T-helper 17 cell (primary cell): ENCODE measurements around the gene ARMC5. TPM values are rescaled to one million over a fixed set of nuclear protein-coding genes. Genes with fewer than 3 reads are reported as not detected.
A peak's percentile ranks its signal among the peaks of the same experiment; 100 is the strongest.
"Not testable (repeated sequence)": the region's sequence is repeated elsewhere in the genome, so short reads cannot be mapped to it uniquely, and the experiment has no call there.

ENCODE experiments used
- ATAC-seq: fragments of 150-1000 bp; cut with Tn5 transposase; 2 replicates; pipeline ENCODE4 v1.10.0; 2021; ENCODE audit warnings: mild to moderate bottlenecking, moderate library complexity
- DNase-seq, 3 donors: peaks; one replicate each; pipeline versions ENCODE4 v3.0.0 to v3.0.0-alpha.2; 2020 to 2021
- H3K9me3 ChIP-seq: one replicate; pipeline ENCODE4 v1.7.0; 2013; ENCODE audit warnings: low read length, mild to moderate bottlenecking; ENCODE audit not compliant: control insufficient read depth, poor library complexity, severe bottlenecking
- H3K27ac Mint-ChIP-seq: one replicate; pipeline ENCODE4 v1.8.0; 2022; ENCODE audit warnings: mild to moderate bottlenecking, moderate library complexity, mixed read lengths
- H3K27me3 Mint-ChIP-seq: one replicate; pipeline ENCODE4 v1.8.0; 2022; ENCODE audit warnings: mixed read lengths
- H3K36me3 Mint-ChIP-seq: one replicate; pipeline ENCODE4 v1.8.0; 2022; ENCODE audit warnings: low read depth, mixed read lengths
- H3K4me1 Mint-ChIP-seq: one replicate; pipeline ENCODE4 v1.8.0; 2022; ENCODE audit warnings: mild to moderate bottlenecking, mixed read lengths
- H3K4me3 Mint-ChIP-seq: one replicate; pipeline ENCODE4 v1.8.0; 2022; ENCODE audit warnings: mild to moderate bottlenecking, moderate library complexity, mixed read lengths
- total RNA-seq, 4 donors: library from RNA in 2 of 4; stranded (reverse) in 2 of 4; gene quantifications; one replicate each; pipeline ENCODE4 v1.2.3 and lab custom pipeline; 2022 to 2026

Gene ARMC5
- total RNA-seq, 2 donors from 2014 or later: 15.8 to 21.9 TPM

DNA sequence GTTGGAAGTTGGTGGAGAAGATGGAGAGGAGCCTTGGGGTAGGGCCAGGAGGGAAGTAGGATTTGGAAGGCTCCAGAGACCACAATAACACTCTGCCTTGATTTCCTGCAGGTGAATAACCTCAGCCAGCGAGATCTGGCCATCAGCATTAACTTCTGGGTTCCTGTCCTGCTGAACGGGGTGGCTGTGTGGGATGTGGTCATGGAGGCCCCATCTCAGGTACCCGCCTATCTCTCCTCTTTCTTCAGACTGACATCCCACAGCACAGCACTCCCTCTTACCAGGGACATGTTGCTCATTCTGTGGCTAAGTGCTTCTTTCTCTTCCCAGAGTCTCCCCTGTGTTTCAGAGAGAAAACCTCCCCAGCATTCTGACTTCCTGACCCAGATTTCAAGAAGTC is 36.1 kb upstream of the ARMC5 start:
- no peaks in the 10 kb centered on the region for H3K9me3 ChIP-seq
- DNase-seq (no peak), ATAC-seq (no peak)
- peaks cover 6% of the 10 kb centered on the region for H3K4me1 Mint-ChIP-seq
- no peaks in the 10 kb centered on the region for H3K36me3 Mint-ChIP-seq
- no peak overlapping the region for H3K4me3 Mint-ChIP-seq
- peaks cover 28% of the 10 kb centered on the region for H3K27me3 Mint-ChIP-seq
- no peak overlapping the region for H3K27ac Mint-ChIP-seq

DNA sequence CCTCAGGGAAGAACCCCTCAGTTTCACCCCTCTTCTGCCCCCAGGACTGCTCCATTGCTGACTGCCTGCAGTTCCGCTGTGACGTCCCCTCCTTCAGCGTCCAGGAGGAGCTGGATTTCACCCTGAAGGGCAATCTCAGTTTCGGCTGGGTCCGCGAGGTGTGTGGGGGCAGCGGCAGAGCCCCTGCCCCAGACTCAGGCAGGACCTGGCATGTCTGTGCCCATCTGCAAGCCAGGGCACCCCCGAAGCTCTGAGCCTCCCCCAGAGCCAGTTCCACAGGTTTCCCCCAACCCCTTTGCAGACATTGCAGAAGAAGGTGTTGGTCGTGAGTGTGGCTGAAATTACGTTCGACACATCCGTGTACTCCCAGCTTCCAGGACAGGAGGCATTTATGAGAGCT is 35.5 kb upstream of the ARMC5 start:
- Mint-ChIP-seq H3K4me1 (peaks cover 6% of the 10 kb centered on the region), H3K4me3 (no peak overlapping the region), H3K27ac (no peak overlapping the region), H3K27me3 (peaks cover 28% of the 10 kb centered on the region), H3K36me3 (no peaks in the 10 kb centered on the region)
- DNase-seq (no peak), ATAC-seq (no peak)
- no peaks in the 10 kb centered on the region for H3K9me3 ChIP-seq

GRCh38 chr16:31427441-31428278 is 31.6 kb upstream of the ARMC5 start:
- no peaks in the 10 kb centered on the region for H3K9me3 ChIP-seq
- ATAC-seq: peak; percentile 59
- peak overlapping the region; percentile 53 for H3K4me3 Mint-ChIP-seq
- H3K4me1 Mint-ChIP-seq: peaks cover 6% of the 10 kb centered on the region
- no peaks in the 10 kb centered on the region for H3K36me3 Mint-ChIP-seq
- peaks cover 22% of the 10 kb centered on the region for H3K27me3 Mint-ChIP-seq
- peak; percentile 47 to 51 (median 51) for DNase-seq
- H3K27ac Mint-ChIP-seq: no peak overlapping the region

DNA sequence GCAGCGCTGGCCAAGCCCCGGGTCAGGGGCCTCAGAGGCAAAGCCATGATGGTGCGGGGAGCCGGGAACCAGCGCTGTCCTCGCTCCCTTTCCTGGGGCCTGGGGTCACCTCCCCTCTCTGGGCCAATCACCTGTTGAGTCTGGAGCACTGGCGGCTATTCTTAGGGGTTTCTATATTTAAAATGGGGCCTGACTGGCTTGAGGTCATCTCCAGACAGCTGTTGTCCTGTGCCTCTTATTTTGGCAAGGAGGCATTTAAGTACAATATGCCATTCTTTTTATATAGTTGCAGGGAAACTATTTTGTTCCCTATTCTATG is 31.1 kb upstream of the ARMC5 start, which contains the start of gene COX6A2:
Gene COX6A2, minus strand, starts transcription at position 82 of the 319 bp plus-strand sequence. Its CDS starts 35 bp downstream, at position 47.
- Mint-ChIP-seq H3K36me3 (no peaks in the 10 kb centered on the region), H3K27ac (no peak within 1 kb of the TSS), H3K27me3 (peaks cover 21% of the 10 kb centered on the region), H3K4me1 (peaks cover 6% of the 10 kb centered on the region), H3K4me3 (peak within 1 kb of the TSS; percentile 53)
- no peak for ATAC-seq
- no peaks in the 10 kb centered on the region for H3K9me3 ChIP-seq
- DNase-seq: no peak

- ATAC-seq: no peak
These were observed 30.6 kb upstream of the ARMC5 start for GRCh38 chr16:31428638-31429247.

DNA sequence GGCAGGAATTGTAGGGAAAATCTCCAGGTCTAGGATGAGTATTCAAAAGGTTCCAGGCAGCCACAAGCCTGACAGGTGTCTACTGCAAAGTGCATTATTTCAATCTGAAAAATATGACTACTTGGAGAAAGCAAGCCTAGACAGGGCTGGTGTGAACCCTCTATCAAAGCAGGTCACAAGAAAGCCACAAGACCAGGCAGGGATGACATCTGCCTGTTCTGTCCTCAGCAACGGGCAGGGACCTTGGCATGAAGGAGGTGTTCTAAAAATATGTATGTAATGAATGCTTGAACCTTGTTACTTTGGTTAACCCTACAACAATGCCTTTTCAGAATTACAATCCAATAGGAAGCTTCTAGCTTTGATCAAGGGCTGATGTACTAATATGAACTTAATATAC is 30.0 kb upstream of the ARMC5 start:
- ATAC-seq (no peak), DNase-seq (no peak)
- Mint-ChIP-seq H3K27ac (no peak overlapping the region), H3K27me3 (peaks cover 10% of the 10 kb centered on the region), H3K36me3 (no peaks in the 10 kb centered on the region), H3K4me3 (no peak overlapping the region), H3K4me1 (no peaks in the 10 kb centered on the region)
- H3K9me3 ChIP-seq: no peaks in the 10 kb centered on the region

More at GRCh38 chr16:31428638-31429247, 30.6 kb upstream of the ARMC5 start:
- no peaks in the 10 kb centered on the region for H3K9me3 ChIP-seq
- no peak for DNase-seq
- no peak overlapping the region for H3K4me3 Mint-ChIP-seq
- no peak overlapping the region for H3K27ac Mint-ChIP-seq
- H3K36me3 Mint-ChIP-seq: no peaks in the 10 kb centered on the region
- peaks cover 2% of the 10 kb centered on the region for H3K4me1 Mint-ChIP-seq
- H3K27me3 Mint-ChIP-seq: peaks cover 16% of the 10 kb centered on the region

- Mint-ChIP-seq H3K27me3 (peaks cover 6% of the 10 kb centered on the region), H3K4me1 (no peaks in the 10 kb centered on the region), H3K36me3 (no peaks in the 10 kb centered on the region), H3K4me3 (no peak overlapping the region), H3K27ac (no peak overlapping the region)
- ATAC-seq (no peak), DNase-seq (no peak)
- H3K9me3 ChIP-seq: no peaks in the 10 kb centered on the region
These were observed 29.5 kb upstream of the ARMC5 start for GRCh38 chr16:31429796-31430195.

DNA sequence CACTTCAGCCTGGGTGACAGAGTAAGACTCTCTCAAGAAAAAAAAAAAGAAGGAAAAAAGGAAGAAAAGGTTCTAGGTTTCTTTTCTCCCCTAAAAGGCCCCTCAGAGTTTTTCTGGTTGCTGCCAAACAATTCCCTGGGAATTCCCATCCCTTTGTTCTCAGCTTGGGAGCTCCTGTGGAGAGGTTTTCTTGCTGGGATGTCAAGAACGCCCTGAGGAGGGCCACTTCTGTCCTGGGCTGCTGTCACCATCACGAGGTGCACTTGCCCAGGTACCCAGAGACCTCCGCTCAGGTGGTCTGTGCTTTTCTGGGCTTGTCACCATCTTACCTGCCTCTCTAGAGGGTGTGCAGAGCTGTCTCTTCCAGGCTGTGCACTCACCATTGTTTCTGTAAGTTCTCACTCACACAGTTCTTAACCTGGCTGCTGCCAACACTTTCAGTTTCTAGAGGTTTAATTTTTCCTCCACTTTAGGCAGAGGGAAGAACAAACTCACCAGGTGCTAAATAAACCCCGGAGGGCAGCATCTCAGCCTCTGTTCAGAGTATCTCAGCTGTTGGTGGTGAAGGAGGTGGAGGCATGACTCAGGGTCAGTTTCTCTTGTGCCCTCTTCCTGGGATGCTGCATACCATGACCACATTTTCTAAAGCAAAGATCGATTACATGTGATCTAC is 28.8 kb upstream of the ARMC5 start:
- H3K27ac Mint-ChIP-seq: no peak overlapping the region
- ATAC-seq (no peak), DNase-seq (no peak)
- no peaks in the 10 kb centered on the region for H3K4me1 Mint-ChIP-seq
- no peak overlapping the region for H3K4me3 Mint-ChIP-seq
- H3K9me3 ChIP-seq: no peaks in the 10 kb centered on the region
- H3K27me3 Mint-ChIP-seq: peaks cover 6% of the 10 kb centered on the region
- H3K36me3 Mint-ChIP-seq: no peaks in the 10 kb centered on the region

GRCh38 chr16:31435341-31436220 is 23.7 kb upstream of the ARMC5 start:
- no peaks in the 10 kb centered on the region for H3K36me3 Mint-ChIP-seq
- H3K4me1 Mint-ChIP-seq: peaks cover 4% of the 10 kb centered on the region
- no peaks in the 10 kb centered on the region for H3K27me3 Mint-ChIP-seq
- ATAC-seq (no peak), DNase-seq (no peak)
- no peaks in the 10 kb centered on the region for H3K9me3 ChIP-seq
- H3K4me3 Mint-ChIP-seq: no peak overlapping the region
- H3K27ac Mint-ChIP-seq: no peak overlapping the region

- H3K9me3 ChIP-seq: no peaks in the 10 kb centered on the region
- Mint-ChIP-seq H3K27me3 (no peaks in the 10 kb centered on the region), H3K4me1 (peaks cover 4% of the 10 kb centered on the region), H3K27ac (no peak overlapping the region), H3K4me3 (no peak overlapping the region), H3K36me3 (no peaks in the 10 kb centered on the region)
- no peak for DNase-seq
- no peak for ATAC-seq
These were observed 22.9 kb upstream of the ARMC5 start for GRCh38 chr16:31436221-31437045.

DNA sequence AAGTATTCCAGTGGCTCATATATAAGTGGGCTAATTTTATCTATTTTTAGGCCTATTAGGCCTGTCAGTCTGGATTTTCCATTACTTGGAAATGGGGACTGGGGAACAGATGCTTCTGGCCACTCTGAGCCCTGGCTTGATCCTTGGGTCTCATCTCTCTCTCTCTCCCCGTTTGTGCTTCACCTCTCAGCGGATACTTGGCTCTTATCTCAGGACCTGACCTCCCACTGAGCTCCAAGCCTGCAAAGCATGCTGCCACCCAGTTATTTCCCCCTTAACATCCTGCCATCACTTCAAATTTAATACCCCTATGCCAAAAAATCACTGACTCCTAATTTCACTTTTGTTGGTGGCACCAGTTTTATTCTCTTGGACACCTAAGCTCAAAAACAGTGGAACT is 20.9 kb upstream of the ARMC5 start:
- Mint-ChIP-seq H3K4me3 (no peak overlapping the region), H3K27ac (no peak overlapping the region), H3K27me3 (no peaks in the 10 kb centered on the region), H3K36me3 (no peaks in the 10 kb centered on the region), H3K4me1 (peaks cover 10% of the 10 kb centered on the region)
- DNase-seq: no peak
- no peaks in the 10 kb centered on the region for H3K9me3 ChIP-seq
- ATAC-seq: no peak

DNA sequence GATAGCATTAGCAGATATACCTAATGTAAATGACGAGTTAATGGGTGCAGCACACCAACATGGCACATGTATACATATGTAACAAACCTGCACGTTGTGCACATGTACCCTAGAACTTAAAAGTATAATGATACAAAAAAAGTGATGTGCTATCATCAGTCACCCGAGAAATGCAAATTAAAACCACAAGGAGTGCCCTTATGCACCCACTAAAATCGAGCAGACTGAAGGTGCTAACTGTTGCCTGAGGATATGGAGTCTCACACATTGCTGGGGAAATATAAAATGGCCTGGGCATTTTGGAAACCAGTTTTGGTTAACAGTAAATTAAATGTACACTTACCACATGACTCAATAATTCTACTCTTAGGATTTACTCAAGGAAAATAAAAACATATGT is 20.3 kb upstream of the ARMC5 start:
- H3K9me3 ChIP-seq, DNase-seq, ATAC-seq, H3K36me3 Mint-ChIP-seq, H3K27ac Mint-ChIP-seq, H3K27me3 Mint-ChIP-seq, H3K4me3 Mint-ChIP-seq: not testable (repeated sequence)
- peaks cover 10% of the 10 kb centered on the region for H3K4me1 Mint-ChIP-seq
